Keratinocyte (primary cell): ENCODE results near the gene RBP4. TPM values are rescaled to one million over a fixed set of nuclear protein-coding genes. Genes with fewer than 3 reads are reported as not detected.

Source experiments
- DNase-seq: peaks from one replicate; pipeline ENCODE4 v3.0.0-alpha.2; 2011; ENCODE audit warnings: low read depth, missing footprints, low spot score
- FAIRE-seq: peaks from 2 replicates; lab custom pipeline; 2011; peaks lifted over from hg19 to GRCh38; lab: Jason Lieb, UNC
- H2AFZ ChIP-seq: 2 replicates; pipeline ENCODE4 v1.6.0; 2012; ENCODE audit warnings: low read length, control low read depth, inconsistent platforms; ENCODE audit not compliant: control insufficient read depth
- H3K27ac ChIP-seq: 2 replicates; pipeline ENCODE4 v1.5.1; 2011; ENCODE audit warnings: low read length; ENCODE audit not compliant: control insufficient read depth, insufficient read depth
- H3K27me3 ChIP-seq: 3 replicates; pipeline ENCODE4 v1.6.0; 2011; ENCODE audit warnings: low read length; ENCODE audit not compliant: control insufficient read depth, insufficient read depth; ENCODE audit errors: extremely low read depth
- H3K36me3 ChIP-seq, 2 experiments: 2 replicates in 1 of 2; 3 replicates in 1 of 2; pipeline ENCODE4 v1.5.1; 2011; ENCODE audit warnings: low read length in 2 of 2, mild to moderate bottlenecking in 1 of 2; ENCODE audit not compliant: control insufficient read depth in 2 of 2, insufficient read depth in 2 of 2; ENCODE audit errors: extremely low read depth in 1 of 2
- H3K4me1 ChIP-seq: 3 replicates; pipeline ENCODE4 v1.5.1; 2011; ENCODE audit warnings: low read length; ENCODE audit not compliant: control insufficient read depth, insufficient read depth; ENCODE audit errors: extremely low read depth
- H3K4me2 ChIP-seq: 3 replicates; pipeline ENCODE4 v1.6.0; 2011; ENCODE audit warnings: low read depth, low read length; ENCODE audit not compliant: control insufficient read depth, insufficient read depth; ENCODE audit errors: extremely low read depth
- H3K4me3 ChIP-seq, 3 experiments: fragments of 200-600 bp in 1 of 3; sonication (generic) in 1 of 3; 2 replicates in 2 of 3; 3 replicates in 1 of 3; pipeline ENCODE4 v1.5.1; 2011 to 2016; ENCODE audit warnings: low read length in 3 of 3, mild to moderate bottlenecking in 3 of 3, control low read depth in 2 of 3, inconsistent platforms in 1 of 3, low read depth in 1 of 3, mixed read lengths in 1 of 3, mixed run types in 1 of 3, moderate library complexity in 1 of 3; ENCODE audit not compliant: control insufficient read depth in 2 of 3, insufficient read depth in 2 of 3; ENCODE audit errors: extremely low read depth in 1 of 3
- H3K79me2 ChIP-seq: 2 replicates; pipeline ENCODE4 v1.6.0; 2012; ENCODE audit warnings: low read length; ENCODE audit not compliant: control insufficient read depth, insufficient read depth
- H3K9ac ChIP-seq: 3 replicates; pipeline ENCODE4 v1.6.0; 2011; ENCODE audit warnings: low read length; ENCODE audit not compliant: control insufficient read depth, insufficient read depth; ENCODE audit errors: extremely low read depth
- H3K9me1 ChIP-seq: 3 replicates; pipeline ENCODE4 v1.6.0; 2011; ENCODE audit warnings: low read length; ENCODE audit not compliant: control insufficient read depth, insufficient read depth; ENCODE audit errors: extremely low read depth
- H3K9me3 ChIP-seq: 2 replicates; pipeline ENCODE4 v1.5.1; 2012; ENCODE audit warnings: low read depth, low read length; ENCODE audit not compliant: control insufficient read depth
- H4K20me1 ChIP-seq: 3 replicates; pipeline ENCODE4 v1.6.0; 2011; ENCODE audit warnings: low read length; ENCODE audit not compliant: control insufficient read depth, insufficient read depth; ENCODE audit errors: extremely low read depth
- CTCF ChIP-seq, 3 experiments: IDR thresholded peaks in 1 of 3; conservative IDR thresholded peaks in 1 of 3; optimal IDR thresholded peaks in 1 of 3; 2 replicates in 2 of 3; 3 replicates in 1 of 3; pipeline versions ENCODE3 to v1.5.1; 2011; ENCODE audit warnings: low read length in 3 of 3, mild to moderate bottlenecking in 3 of 3, moderate library complexity in 2 of 3, control low read depth in 1 of 3, inconsistent platforms in 1 of 3; ENCODE audit not compliant: insufficient read depth in 2 of 3; ENCODE audit errors: extremely low read depth in 1 of 3
- EZH2 ChIP-seq: IDR thresholded peaks from one replicate; pipeline ENCODE4 v1.6.1; 2012; ENCODE audit warnings: inconsistent platforms, mild to moderate bottlenecking, low read length, moderate library complexity
- dilution Hi-C: fragments of 300-500 bp; cut with MboI; formaldehyde crosslinking; loops from one replicate; pipeline ENCODE4 v1.7.0; 2020; ENCODE audit warnings: low sequenced_read_pairs; ENCODE audit not compliant: extremely low pct_ligation_motif_present
- polyA plus RNA-seq, 5 experiments: library from polyadenylated mRNA; depleted of rRNA in 3 of 5; stranded (reverse) in 3 of 5; stranded (forward) in 1 of 5; unstranded in 1 of 5; fragments of >200 nt; gene quantifications; 1 replicate in 1 of 5; 2 replicates in 3 of 5; 3 replicates in 1 of 5; pipeline versions ENCODE4 v1.2.1 to v1.2.3, GENCODE V29; 2011 to 2012; ENCODE audit warnings: missing spikeins in 2 of 5, low read depth in 1 of 5, low replicate concordance in 1 of 5

Gene RBP4
- polyA plus RNA-seq, 1 donor (not counting 4 experiments of a cell fraction or from before 2014, with no cell fraction given): not detected

- Histone ChIP-seq H3K27ac (no peak within 1 kb of the TSS), H3K27me3 (peaks cover 56% of the 10 kb centered on the region), H3K9ac (no peak within 1 kb of the TSS), H3K9me1 (no peaks in the 10 kb centered on the region), H4K20me1 (no peaks in the 10 kb centered on the region), H3K9me3 (no peaks in the 10 kb centered on the region), H2AFZ (no peak within 1 kb of the TSS), H3K4me3 (no peak within 1 kb of the TSS), H3K4me1 (no peaks in the 10 kb centered on the region), H3K4me2 (no peak within 1 kb of the TSS), H3K36me3 (no peaks in the 10 kb centered on the region), H3K79me2 (no peaks in the 10 kb centered on the region)
- FAIRE-seq (no peak), DNase-seq (no peak)
- dilution Hi-C loops: no loop called here
- no peak for TF ChIP-seq CTCF (optimal IDR thresholded peaks at IDR 0.05 in 1 of 3, IDR thresholded peaks at IDR 0.05 in 1 of 3, conservative IDR thresholded peaks at IDR 0.05 in 1 of 3; ENCODE audit: extremely low read depth in 1 of 3, insufficient read depth in 2 of 3, low read length in 3 of 3)
- peak; percentile 76 for TF ChIP-seq EZH2
These were observed 34.4 kb downstream of the RBP4 start, which contains the start of gene FFAR4 for GRCh38 chr10:93566435-93567276. TSS of gene FFAR4 (plus strand) at chr10:93566665. CDS start at chr10:93566721, 56 bp downstream.

GRCh38 chr10:93565446-93565845 lies 35.6 kb downstream of the RBP4 start:
- Histone ChIP-seq H3K9me1 (no peaks in the 10 kb centered on the region), H3K27me3 (peaks cover 54% of the 10 kb centered on the region), H3K79me2 (no peaks in the 10 kb centered on the region), H2AFZ (no peak overlapping the region), H3K27ac (no peak overlapping the region), H3K4me1 (no peaks in the 10 kb centered on the region), H3K4me2 (no peak overlapping the region), H3K36me3 (no peaks in the 10 kb centered on the region), H4K20me1 (no peaks in the 10 kb centered on the region), H3K4me3 (no peak overlapping the region), H3K9me3 (no peaks in the 10 kb centered on the region), H3K9ac (no peak overlapping the region)
- TF ChIP-seq EZH2: no peak
- TF ChIP-seq CTCF (optimal IDR thresholded peaks at IDR 0.05 in 1 of 3, IDR thresholded peaks at IDR 0.05 in 1 of 3, conservative IDR thresholded peaks at IDR 0.05 in 1 of 3; ENCODE audit: extremely low read depth in 1 of 3, insufficient read depth in 2 of 3, low read length in 3 of 3): no peak
- DNase-seq (no peak), FAIRE-seq (no peak)
- dilution Hi-C loops: no loop called here
